Adrenal gland (tissue), 5 donors: ENCODE measurements around the gene ZDHHC14.

ENCODE experiments used
- CTCF ChIP-seq, 6 experiments: fragments of 450-650 bp in 4 of 6; fragments of 200-600 bp in 2 of 6; sonication (generic) in 1 of 6; IDR thresholded peaks; 1 replicate in 5 of 6; 2 replicates in 1 of 6; pipeline versions ENCODE4 v1.5.1 to v1.8.0; 2016 to 2021; ENCODE audit warnings: antibody characterized with exemption in 6 of 6, mild to moderate bottlenecking in 2 of 6, moderate library complexity in 1 of 6
- POLR2A ChIP-seq, 2 donors: fragments of 450-650 bp; IDR thresholded peaks; one replicate each; pipeline ENCODE4 v1.6.1; 2017; ENCODE audit warnings: antibody characterized with exemption in 2 of 2, mild to moderate bottlenecking in 2 of 2, moderate library complexity in 1 of 2
- donor health status: DM: no; HTN: no; CAD: no.

GRCh38 chr6:157461000-157461915, 80.3 kb downstream of the ZDHHC14 start:
- TF ChIP-seq CTCF (IDR thresholded peaks at IDR 0.05) (no peak), POLR2A (IDR thresholded peaks at IDR 0.05) (no peak)
